Upper lobe of left lung (tissue), 6 donors: ENCODE measurements around the gene TAP1. TPM values are rescaled to one million over a fixed set of nuclear protein-coding genes. Genes with fewer than 3 reads are reported as not detected.

Source experiments
- ATAC-seq, 2 donors: fragments of 200-7000 bp; cut with Tn5 transposase; one replicate each; pipeline ENCODE4 v1.9.1; 2022; ENCODE audit warnings: mild to moderate bottlenecking in 2 of 2, moderate library complexity in 2 of 2; ENCODE audit not compliant: low FRiP score in 2 of 2
- DNase-seq, 2 donors: peaks; one replicate each; pipeline ENCODE4 v3.0.0-alpha.2; 2019 to 2020
- H3K27ac ChIP-seq, 4 donors: fragments of 200-600 bp; sonication (generic); one replicate each; pipeline ENCODE4 v1.5.1; 2016 to 2019
- H3K27me3 ChIP-seq, 4 donors: fragments of 200-600 bp; sonication (generic); one replicate each; pipeline ENCODE4 v1.5.1; 2017 to 2019
- H3K36me3 ChIP-seq, 4 donors: fragments of 200-600 bp; sonication (generic); one replicate each; pipeline ENCODE4 v1.5.1; 2016 to 2019
- H3K4me1 ChIP-seq, 4 donors: fragments of 200-600 bp; sonication (generic); one replicate each; pipeline ENCODE4 v1.5.1; 2018 to 2019
- H3K4me3 ChIP-seq, 4 donors: fragments of 200-600 bp; sonication (generic); one replicate each; pipeline ENCODE4 v1.5.1; 2017 to 2019; ENCODE audit warnings: mild to moderate bottlenecking in 2 of 4, moderate library complexity in 1 of 4
- H3K9me3 ChIP-seq, 4 donors: fragments of 200-600 bp; sonication (generic); one replicate each; pipeline ENCODE4 v1.5.1; 2018 to 2019
- CTCF ChIP-seq, 6 experiments: fragments of 450-650 bp in 4 of 6; fragments of 200-600 bp in 2 of 6; sonication (generic) in 2 of 6; IDR thresholded peaks; one replicate each; pipeline ENCODE4 v1.5.1; 2016 to 2019; ENCODE audit warnings: antibody characterized with exemption in 6 of 6
- EP300 ChIP-seq, 4 donors: sonication (generic); formaldehyde crosslinking; IDR thresholded peaks; one replicate each; pipeline ENCODE4 v1.5.1; 2017; ENCODE audit warnings: antibody characterized with exemption in 4 of 4, control low read depth in 2 of 4
- POLR2A ChIP-seq, 4 donors: fragments of 450-650 bp; IDR thresholded peaks; one replicate each; pipeline ENCODE4 v1.5.1; 2016 to 2017; ENCODE audit warnings: antibody characterized with exemption in 4 of 4, mild to moderate bottlenecking in 2 of 4
- POLR2AphosphoS5 ChIP-seq, 2 donors: sonication (generic); formaldehyde crosslinking; IDR thresholded peaks; one replicate each; pipeline ENCODE4 v1.5.1; 2017; ENCODE audit warnings: antibody characterized with exemption in 2 of 2
- WGBS, 2 donors: methylation state at CpG; one replicate each; pipeline ENCODE4 v1.1.5; 2017 to 2018; 5-methylcytosine and 5-hydroxymethylcytosine counted together
- total RNA-seq, 6 donors: library from RNA; depleted of rRNA in 4 of 6; stranded (reverse); fragments of >200 nt in 4 of 6; gene quantifications; one replicate each; pipeline versions ENCODE4 v1.1.0 to v1.2.1, GENCODE V29; 2016 to 2021
- donor health status: DM: no; HTN: no; CAD: no; lungs with moderate emphysema.
- donor health status: DM: no; HTN: yes; CAD: no; lungs with severe emphysema.

Gene TAP1
- total RNA-seq, 6 donors from 2014 or later: 56.9 to 87.0 (median 69.8) TPM

GRCh38 chr6:32889533-32889932, 36.0 kb upstream of the TAP1 start:
- DNase-seq: no peak
- Histone ChIP-seq H3K27ac (no peak overlapping the region), H3K4me3 (no peak overlapping the region), H3K36me3 (no peaks in the 10 kb centered on the region), H3K4me1 (peaks cover 0 to 6% (median 2%) of the 10 kb centered on the region in 4 donors), H3K27me3 (no peaks in the 10 kb centered on the region), H3K9me3 (no peaks in the 10 kb centered on the region)
- TF ChIP-seq EP300 (IDR thresholded peaks at IDR 0.05): no peak
- 21 to 36% methylated on average over 1 of the region's 1 CpG for WGBS, 2 donors
- ATAC-seq: no peak

DNA sequence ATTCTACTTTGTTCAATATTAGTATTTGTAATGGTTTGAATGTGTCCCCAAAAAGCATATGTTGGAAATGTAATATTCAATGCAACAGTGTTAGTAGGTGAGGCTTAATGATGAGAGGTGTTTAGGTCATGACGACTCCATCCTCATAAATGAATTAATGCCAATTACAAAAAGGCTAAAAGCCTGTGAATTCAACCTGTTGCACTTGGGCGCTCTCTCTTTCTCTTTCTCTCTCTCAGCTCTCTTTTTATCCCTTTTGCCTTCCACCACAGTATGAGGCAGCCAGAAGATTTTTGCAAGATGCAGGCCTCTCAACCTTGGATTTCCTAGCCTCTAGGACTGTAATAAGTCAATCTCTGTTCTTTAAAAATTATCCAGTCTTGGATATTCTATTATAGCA, 35.1 kb upstream of the TAP1 start:
- Histone ChIP-seq H3K4me1 (peaks cover 0 to 8% (median 5%) of the 10 kb centered on the region in 4 donors), H3K36me3 (no peaks in the 10 kb centered on the region), H3K4me3 (no peak overlapping the region), H3K27ac (no peak overlapping the region), H3K9me3 (no peaks in the 10 kb centered on the region), H3K27me3 (no peaks in the 10 kb centered on the region)
- no peak for ATAC-seq
- 74 to 87% methylated on average over 2 of the region's 2 CpGs for WGBS, 2 donors
- no peak for TF ChIP-seq EP300 (IDR thresholded peaks at IDR 0.05)
- no peak for TF ChIP-seq POLR2AphosphoS5 (IDR thresholded peaks at IDR 0.05)
- DNase-seq: no peak

DNA sequence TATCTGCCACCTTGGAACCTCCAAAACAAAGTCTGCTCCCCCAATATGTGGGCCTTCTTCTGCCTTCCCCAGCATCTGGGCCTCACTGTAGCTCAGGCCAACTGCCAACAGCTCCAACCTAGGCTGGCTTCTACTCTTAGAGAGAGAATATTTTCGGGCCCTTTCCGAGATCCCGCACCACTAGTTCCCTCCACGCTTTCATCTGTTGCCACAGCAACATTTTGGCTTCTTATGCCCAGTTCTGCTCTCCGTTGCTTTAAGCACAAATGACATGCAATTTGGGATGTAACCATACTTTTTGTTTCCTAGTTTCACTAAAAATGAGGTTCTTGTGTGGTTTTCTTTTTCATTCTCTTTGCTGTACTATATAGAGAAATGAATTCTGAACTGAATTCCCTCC, 34.1 kb upstream of the TAP1 start:
- no peak for DNase-seq
- Histone ChIP-seq H3K9me3 (no peaks in the 10 kb centered on the region), H3K4me1 (peaks cover 0 to 8% (median 2%) of the 10 kb centered on the region in 4 donors), H3K27me3 (no peaks in the 10 kb centered on the region), H3K4me3 (no peak overlapping the region), H3K36me3 (no peaks in the 10 kb centered on the region), H3K27ac (no peak overlapping the region)
- 87% methylated on average over 5 of the region's 5 CpGs for WGBS, 2 donors
- ATAC-seq: no peak
- TF ChIP-seq CTCF (IDR thresholded peaks at IDR 0.05) (no peak), POLR2A (IDR thresholded peaks at IDR 0.05) (no peak), EP300 (IDR thresholded peaks at IDR 0.05) (no peak), POLR2AphosphoS5 (IDR thresholded peaks at IDR 0.05) (no peak)

- ATAC-seq: no peak
Observed at GRCh38 chr6:32886681-32887383, 33.3 kb upstream of the TAP1 start.

GRCh38 chr6:32885698-32886286, 32.3 kb upstream of the TAP1 start:
- H3K9me3 ChIP-seq: no peaks in the 10 kb centered on the region
- H3K36me3 ChIP-seq: no peaks in the 10 kb centered on the region
- DNase-seq (no peak), ATAC-seq (peak in 1 of 2 donors; percentile 73)
- no peak overlapping the region for H3K27ac ChIP-seq
- WGBS, 2 donors: 47 to 53% methylated on average over 3 to 4 of the region's 4 CpGs
- no peaks in the 10 kb centered on the region for H3K27me3 ChIP-seq
- peak; percentile 31 to 77 (median 66) for TF ChIP-seq CTCF (IDR thresholded peaks at IDR 0.05)
- TF ChIP-seq POLR2AphosphoS5 (IDR thresholded peaks at IDR 0.05): no peak
- H3K4me3 ChIP-seq: no peak overlapping the region
- peaks cover 0 to 8% (median 2%) of the 10 kb centered on the region in 4 donors for H3K4me1 ChIP-seq

More at GRCh38 chr6:32886681-32887383, 33.3 kb upstream of the TAP1 start:
- TF ChIP-seq CTCF (IDR thresholded peaks at IDR 0.05) (no peak), EP300 (IDR thresholded peaks at IDR 0.05) (no peak), POLR2A (IDR thresholded peaks at IDR 0.05) (no peak), POLR2AphosphoS5 (IDR thresholded peaks at IDR 0.05) (no peak)
- Histone ChIP-seq H3K27ac (no peak overlapping the region), H3K9me3 (no peaks in the 10 kb centered on the region), H3K4me3 (no peak overlapping the region), H3K27me3 (no peaks in the 10 kb centered on the region), H3K36me3 (no peaks in the 10 kb centered on the region), H3K4me1 (peaks cover 0 to 8% (median 2%) of the 10 kb centered on the region in 4 donors)
- 44 to 60% methylated on average over 3 of the region's 3 CpGs for WGBS, 2 donors
- DNase-seq: no peak
